HG03196 (cell line): ENCODE measurements around the gene CHRNA4.

Experiments used
- ATAC-seq: cut with Tn5 transposase; IDR thresholded peaks from one replicate; pipeline ENCODE4 v1.9.1; 2021; ENCODE audit not compliant: unreplicated experiment

CHRNA4 gene

GRCh38 chr20:63322933-63323273 lies 38.2 kb downstream of the CHRNA4 start:
- ATAC-seq: no peak

GRCh38 chr20:63322146-63322932 lies 38.8 kb downstream of the CHRNA4 start:
- ATAC-seq: no peak

DNA sequence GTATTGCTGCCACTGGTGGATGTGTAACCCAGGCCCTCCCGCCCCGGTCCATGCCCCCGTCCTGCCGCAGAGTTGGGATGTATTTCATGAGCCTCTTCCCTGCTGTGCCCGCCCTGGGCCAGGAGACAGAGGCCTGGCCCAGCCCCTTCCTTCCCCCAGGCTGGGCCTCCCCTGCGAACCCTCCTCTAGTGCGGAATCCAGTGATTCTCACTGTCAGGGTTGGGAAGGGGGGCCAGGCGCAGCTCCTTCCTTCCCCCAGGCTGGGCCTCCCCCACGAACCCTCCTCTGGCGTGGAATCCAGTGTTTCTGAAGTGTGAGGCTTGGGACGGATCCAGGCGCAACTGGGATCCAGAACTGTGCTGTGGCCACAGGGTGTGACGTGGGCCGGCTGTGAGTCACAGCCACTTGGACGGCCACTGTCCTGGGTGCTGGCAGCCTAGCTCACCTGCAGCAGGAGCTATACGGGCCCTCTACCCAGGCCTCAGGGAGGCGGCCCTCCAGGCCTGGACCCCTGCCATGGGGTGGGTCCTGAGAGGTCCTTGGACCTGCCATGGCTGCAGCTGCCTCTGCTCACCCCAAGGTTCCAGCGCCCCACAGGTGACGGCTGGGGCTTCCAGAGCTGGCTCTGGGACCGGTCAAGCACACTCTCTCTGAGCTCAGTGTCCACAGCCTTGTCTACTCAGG lies 39.9 kb downstream of the CHRNA4 start:
- ATAC-seq: no peak

DNA sequence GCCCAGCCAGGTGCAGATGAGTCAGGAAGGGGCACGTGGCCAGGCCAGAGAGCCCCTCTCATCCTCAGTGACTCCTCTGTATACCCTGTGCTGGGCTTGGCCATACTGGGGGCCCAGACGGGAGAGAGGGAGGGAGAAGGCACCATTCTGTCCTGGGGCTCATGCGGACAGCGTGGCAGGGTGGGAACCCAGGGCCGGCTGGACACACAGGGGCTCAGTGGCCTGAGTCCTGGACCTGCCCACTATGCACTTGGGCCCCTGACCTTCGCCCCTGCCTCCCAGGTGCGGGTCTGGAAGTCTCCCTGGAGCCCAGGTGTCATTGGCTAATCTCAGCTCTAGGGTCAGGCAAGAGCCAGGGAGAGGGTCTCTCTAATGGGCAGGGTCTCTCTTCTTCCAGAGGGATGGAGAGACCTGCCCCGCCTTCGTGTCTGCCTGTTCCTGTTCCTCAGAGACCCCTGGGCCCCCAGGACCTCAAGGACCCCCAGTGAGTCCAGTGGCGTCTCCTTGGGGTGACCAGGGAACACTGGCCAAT lies 40.5 kb downstream of the CHRNA4 start:
- ATAC-seq: no peak

GRCh38 chr20:63320041-63320511 lies 41.1 kb downstream of the CHRNA4 start:
- ATAC-seq: no peak

GRCh38 chr20:63319164-63320040 lies 41.7 kb downstream of the CHRNA4 start:
- no peak for ATAC-seq

- ATAC-seq: no peak
These were observed 42.6 kb downstream of the CHRNA4 start for GRCh38 chr20:63318391-63319163.

DNA sequence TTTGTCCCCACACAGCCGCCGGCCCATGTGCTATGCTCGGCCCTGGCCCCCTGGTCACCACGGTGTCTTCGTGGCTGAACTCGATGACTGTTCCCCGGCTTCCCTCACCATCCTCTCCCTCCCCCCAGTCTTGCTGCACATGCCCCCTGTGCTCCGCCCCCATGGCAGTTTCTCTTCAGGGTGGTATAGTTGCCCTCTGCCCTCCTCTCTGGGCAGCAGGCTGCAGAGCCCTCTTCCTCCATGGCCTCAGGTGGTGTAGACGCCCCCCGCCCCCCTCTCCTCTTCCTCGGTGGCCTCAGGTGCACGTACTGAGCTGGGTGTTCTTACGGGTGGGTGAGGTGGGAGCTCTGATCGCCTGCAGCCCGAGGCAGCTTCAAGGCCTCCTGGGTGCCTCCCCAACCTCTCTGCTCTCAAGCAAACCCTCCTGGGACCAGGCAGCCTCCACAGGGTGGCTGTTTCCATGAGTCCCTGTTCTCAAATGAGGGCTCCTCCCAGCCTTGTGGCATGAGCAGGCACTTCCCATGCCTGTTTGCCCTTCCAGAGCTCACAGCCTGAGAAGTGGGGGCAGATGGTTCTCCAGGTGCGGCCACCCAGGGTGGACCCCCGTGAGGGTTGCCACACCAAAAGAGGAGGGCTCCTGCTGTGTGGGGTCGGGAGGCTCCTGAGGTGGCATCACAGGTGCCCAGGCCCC lies 43.4 kb downstream of the CHRNA4 start:
- no peak for ATAC-seq

- ATAC-seq: no peak
These were observed 44.1 kb downstream of the CHRNA4 start for GRCh38 chr20:63317061-63317460.

GRCh38 chr20:63316502-63316921 lies 44.6 kb downstream of the CHRNA4 start:
- no peak for ATAC-seq

- ATAC-seq: no peak
These were observed 45.2 kb downstream of the CHRNA4 start for GRCh38 chr20:63315731-63316491.

- ATAC-seq: no peak
These were observed 45.9 kb downstream of the CHRNA4 start for GRCh38 chr20:63315240-63315689.

DNA sequence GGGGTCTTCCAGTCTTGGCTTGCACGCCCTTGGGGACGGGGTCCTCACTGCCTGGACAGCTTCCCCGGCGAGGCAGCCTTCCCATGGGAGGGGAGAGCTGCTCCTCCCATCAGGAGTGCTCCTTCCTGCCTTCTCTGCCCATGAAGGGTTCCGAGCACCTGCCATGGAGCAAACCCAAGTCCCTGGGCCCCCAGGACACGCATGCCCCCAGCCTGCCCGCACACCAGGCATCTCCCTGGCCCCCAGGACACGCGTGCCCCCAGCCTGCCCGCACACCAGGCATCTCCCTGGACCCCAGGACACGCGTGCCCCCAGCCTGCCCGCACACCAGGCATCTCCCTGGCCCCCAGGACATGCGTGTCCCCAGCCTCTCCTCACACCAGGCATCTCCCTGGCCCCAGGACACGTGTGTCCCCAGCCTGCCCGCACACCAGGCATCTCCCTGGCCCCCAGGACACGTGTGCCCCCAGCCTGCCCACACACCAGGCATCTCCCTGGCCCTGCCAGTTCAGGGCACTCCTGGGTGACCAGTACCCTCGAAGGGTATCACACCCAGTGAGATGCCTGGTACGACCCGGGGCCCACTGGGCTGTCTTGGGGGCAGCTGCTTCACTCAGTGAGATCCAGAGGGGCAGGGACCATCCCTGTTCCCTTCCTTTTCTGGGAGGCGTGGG lies 46.4 kb downstream of the CHRNA4 start:
- ATAC-seq: no peak

GRCh38 chr20:63314015-63314471 lies 47.1 kb downstream of the CHRNA4 start:
- ATAC-seq: no peak

GRCh38 chr20:63313349-63314014 lies 47.7 kb downstream of the CHRNA4 start:
- ATAC-seq: no peak

- ATAC-seq: no peak
These were observed 48.3 kb downstream of the CHRNA4 start for GRCh38 chr20:63312690-63313348.

- ATAC-seq: no peak
These were observed 48.9 kb downstream of the CHRNA4 start for GRCh38 chr20:63312273-63312672.
